Right cardiac atrium (tissue), 5 donors: ENCODE data around the gene FRS2. TPM values are rescaled to one million over a fixed set of nuclear protein-coding genes. Genes with fewer than 3 reads are reported as not detected.
A peak's percentile ranks its signal among the peaks of the same experiment; 100 is the strongest.

Experiments used
- ATAC-seq, 2 donors: fragments of 200-7000 bp; cut with Tn5 transposase; one replicate each; pipeline versions ENCODE4 v1.8.0 to v1.9.1; 2020; ENCODE audit warnings: moderate library complexity in 2 of 2, mild to moderate bottlenecking in 1 of 2
- DNase-seq, 3 donors: peaks; one replicate each; pipeline ENCODE4 v3.0.0-alpha.2; 2020
- H3K27ac ChIP-seq: one replicate; pipeline ENCODE4 v1.5.1; 2013; ENCODE audit warnings: mild to moderate bottlenecking, low read length, control low read depth, moderate library complexity
- H3K27me3 ChIP-seq: one replicate; pipeline ENCODE4 v1.6.1; 2013; ENCODE audit not compliant: control insufficient read depth, insufficient read depth
- H3K4me1 ChIP-seq: one replicate; pipeline ENCODE4 v1.6.1; 2013; ENCODE audit warnings: low read length; ENCODE audit not compliant: control insufficient read depth, insufficient read depth
- H3K4me3 ChIP-seq: one replicate; pipeline ENCODE4 v1.5.1; 2013; ENCODE audit warnings: low read length, control low read depth
- H3K9me3 ChIP-seq: one replicate; pipeline ENCODE4 v1.6.1; 2013; ENCODE audit warnings: low read length; ENCODE audit not compliant: control insufficient read depth
- WGBS: extraction: QIAGEN DNeasy Blood & Tissue Kit; methylation state at CpG from one replicate; pipeline ENCODE4 v1.1.7; 2013; 5-methylcytosine and 5-hydroxymethylcytosine counted together
- intact Hi-C, 4 donors: fragments of 100-400 bp; cut with DNase I; formaldehyde crosslinking; loops; one replicate each; pipeline versions ENCODE4 v1.11.0 to v1.14.0; 2022 to 2023
- long read RNA-seq, 4 donors: library from polyadenylated mRNA; unstranded; transcript quantifications; one replicate each; pipeline ENCODE4 v2.0.0, GENCODE V29; 2020 to 2021
- polyA plus RNA-seq: library from polyadenylated mRNA; stranded (reverse); fragments of 200-250 nt; gene quantifications from one replicate; pipeline ENCODE4 v1.2.3, GENCODE V29; 2013
- total RNA-seq, 4 donors: library from RNA; stranded (reverse); fragmentation: NEBNext Ultra II Directional; extraction: Animal tissue kit (Norgen Biotek cat#: 25700); gene quantifications; one replicate each; pipeline ENCODE4 v1.2.1, GENCODE V29; 2021
- donor health status: healthy with polysubstance abuse.
- donor health status: DM: no; HTN: yes; CAD: no.
- donor health status: DM: no; HTN: no; CAD: no.
- donor health status: DM: no; HTN: yes; CAD: no; lungs with severe emphysema.
- donor health status: DM: yes; HTN: yes; CAD: no.

Gene FRS2, protein sequence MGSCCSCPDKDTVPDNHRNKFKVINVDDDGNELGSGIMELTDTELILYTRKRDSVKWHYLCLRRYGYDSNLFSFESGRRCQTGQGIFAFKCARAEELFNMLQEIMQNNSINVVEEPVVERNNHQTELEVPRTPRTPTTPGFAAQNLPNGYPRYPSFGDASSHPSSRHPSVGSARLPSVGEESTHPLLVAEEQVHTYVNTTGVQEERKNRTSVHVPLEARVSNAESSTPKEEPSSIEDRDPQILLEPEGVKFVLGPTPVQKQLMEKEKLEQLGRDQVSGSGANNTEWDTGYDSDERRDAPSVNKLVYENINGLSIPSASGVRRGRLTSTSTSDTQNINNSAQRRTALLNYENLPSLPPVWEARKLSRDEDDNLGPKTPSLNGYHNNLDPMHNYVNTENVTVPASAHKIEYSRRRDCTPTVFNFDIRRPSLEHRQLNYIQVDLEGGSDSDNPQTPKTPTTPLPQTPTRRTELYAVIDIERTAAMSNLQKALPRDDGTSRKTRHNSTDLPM
- 10 to 100 TPM; 26.2 to 38.6 (median 29.7) TPM for total RNA-seq
- polyA plus RNA-seq, result 6.2 TPM
- long read RNA-seq, donor 1, partial matches to known transcripts, result 2 of 4 reads
- long read RNA-seq, donor 1, other reads (novel, unspliced or antisense), result 2 of 4 reads
- long read RNA-seq, donor 2, result 0 reads
- long read RNA-seq, donor 3, partial matches to known transcripts, result 9 of 13 reads
- long read RNA-seq, donor 3, other reads (novel, unspliced or antisense), result 4 of 13 reads
- long read RNA-seq, donor 4, partial matches to known transcripts, result 1 of 1 reads
- long read RNA-seq, donor 4, other reads (novel, unspliced or antisense), result 0 of 1 reads

GRCh38 chr12:69470189-69471075 is at the start of gene FRS2:
TSS of gene FRS2 (plus strand) at chr12:69470388. CDS start at chr12:69569031, 98,643 bp downstream.
- ATAC-seq, result peak; percentile 98 to 99
- under 1% methylated on average over 68 of the region's 68 CpGs for WGBS
- peak; percentile 92 to 97 (median 96) for DNase-seq
- Histone ChIP-seq H3K4me1 (peaks cover 6% of the 10 kb centered on the region), H3K27me3 (no peaks in the 10 kb centered on the region), H3K9me3 (no peaks in the 10 kb centered on the region), H3K4me3 (peak within 1 kb of the TSS; percentile 84), H3K27ac (peak within 1 kb of the TSS; percentile 56)
- intact Hi-C loops, result loop anchor here in 3 of 4 donors (5.0 to 10.0 kb wide), 3 partner anchors 54 to 102 kb away; no protein-coding TSS in a partner anchor

DNA sequence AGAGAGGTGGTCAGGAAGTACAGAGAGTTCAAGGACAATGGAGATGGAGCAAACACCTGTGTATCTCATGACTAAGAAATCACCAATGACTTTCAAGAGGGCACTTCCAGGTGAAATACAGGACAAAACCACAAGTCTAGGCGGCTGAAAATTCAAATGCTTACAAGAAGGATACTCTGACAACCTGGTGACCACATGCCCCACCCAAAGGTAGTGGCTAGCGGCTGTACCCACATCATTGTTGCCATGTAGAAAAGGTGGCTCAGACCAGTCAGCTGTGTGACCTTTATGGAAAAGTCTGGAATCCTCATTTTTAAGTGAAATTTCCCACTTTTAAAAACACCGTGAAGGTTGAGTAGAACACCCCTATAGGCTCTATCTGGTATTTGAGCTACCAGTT is 48.6 kb upstream of the FRS2 start:
- Histone ChIP-seq H3K4me1 (peaks cover under 1% of the 10 kb centered on the region), H3K27me3 (no peaks in the 10 kb centered on the region), H3K4me3 (no peak overlapping the region), H3K9me3 (no peaks in the 10 kb centered on the region), H3K27ac (no peak overlapping the region)
- ATAC-seq (no peak), DNase-seq (no peak)
- WGBS, result 99% methylated on average over 3 of the region's 3 CpGs
- intact Hi-C loops, result no loop called here

GRCh38 chr12:69423037-69423905 is 46.9 kb upstream of the FRS2 start:
- ATAC-seq, result no peak
- intact Hi-C loops, result no loop called here

DNA sequence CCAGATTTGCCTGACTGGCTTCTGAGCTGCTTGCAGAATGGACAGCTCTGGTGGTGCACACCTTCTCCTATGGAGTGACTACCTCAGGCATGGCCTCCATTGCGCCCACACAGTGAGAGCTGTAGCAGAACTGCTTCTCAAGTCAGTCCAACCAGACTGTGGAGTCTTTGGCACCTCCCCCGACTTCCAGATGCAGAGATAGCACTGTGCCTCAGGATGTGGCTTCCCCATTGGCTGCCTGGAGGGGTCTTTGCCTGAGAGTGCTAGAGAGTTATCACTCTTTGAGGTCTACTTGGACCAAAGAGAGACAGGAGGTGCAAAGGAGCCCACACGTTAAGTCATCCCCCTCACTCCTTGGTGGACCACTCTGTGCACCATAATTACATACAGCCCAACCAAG is 44.8 kb upstream of the FRS2 start:
- Histone ChIP-seq H3K4me1 (peaks cover 1% of the 10 kb centered on the region), H3K9me3 (no peaks in the 10 kb centered on the region), H3K4me3 (no peak overlapping the region), H3K27me3 (no peaks in the 10 kb centered on the region), H3K27ac (no peak overlapping the region)
- 94% methylated on average over 3 of the region's 3 CpGs for WGBS
- intact Hi-C loops, result no loop called here
- DNase-seq (no peak), ATAC-seq (no peak)

More at GRCh38 chr12:69423037-69423905, 46.9 kb upstream of the FRS2 start:
- H3K9me3 ChIP-seq, result no peaks in the 10 kb centered on the region
- H3K27ac ChIP-seq, result no peak overlapping the region
- no peaks in the 10 kb centered on the region for H3K4me1 ChIP-seq
- H3K4me3 ChIP-seq, result no peak overlapping the region
- DNase-seq, result no peak
- no peaks in the 10 kb centered on the region for H3K27me3 ChIP-seq
- WGBS, result 74% methylated on average over 5 of the region's 5 CpGs

DNA sequence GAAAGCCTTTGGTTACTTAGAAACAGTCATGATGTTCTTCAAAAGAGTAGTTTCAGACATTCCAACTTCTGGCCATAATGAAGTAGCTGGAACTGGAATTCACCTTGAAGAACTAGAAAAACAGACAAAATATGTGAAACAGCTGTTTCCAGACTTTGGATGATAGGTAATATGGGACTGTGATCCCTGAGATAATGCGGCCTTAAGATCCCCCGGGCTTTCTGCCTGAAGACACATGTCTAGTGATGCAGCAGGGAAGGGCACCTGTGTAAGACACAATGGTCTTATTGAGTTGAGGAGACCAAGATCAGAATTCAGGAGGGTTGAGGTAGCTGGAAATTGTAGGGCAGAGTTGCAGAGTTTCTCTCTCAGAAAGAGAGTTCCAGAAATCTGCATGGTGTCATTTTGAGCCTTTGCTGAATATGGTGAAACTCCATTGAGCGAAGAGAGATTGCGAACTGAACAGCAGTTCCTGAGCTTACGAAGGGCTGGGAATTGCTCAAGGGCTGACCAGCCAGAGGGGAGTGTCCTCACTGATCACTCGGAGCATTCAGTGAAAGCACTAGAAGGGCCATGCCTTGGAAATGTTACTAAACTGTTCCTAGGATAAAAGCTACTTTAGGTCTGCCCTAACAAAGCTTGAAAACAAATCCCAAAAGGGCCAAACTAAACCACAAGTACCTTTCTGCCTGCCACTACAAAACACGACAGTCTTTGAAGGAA is 41.7 kb upstream of the FRS2 start:
- Histone ChIP-seq H3K4me3 (no peak overlapping the region), H3K4me1 (peaks cover 1% of the 10 kb centered on the region), H3K27ac (no peak overlapping the region), H3K27me3 (no peaks in the 10 kb centered on the region), H3K9me3 (no peaks in the 10 kb centered on the region)
- 71% methylated on average over 7 of the region's 7 CpGs for WGBS
- intact Hi-C loops, result no loop called here
- no peak for DNase-seq
- ATAC-seq, result no peak

- WGBS, result 47% methylated on average over 8 of the region's 8 CpGs
- Histone ChIP-seq H3K9me3 (no peaks in the 10 kb centered on the region), H3K27ac (peak overlapping the region; percentile 87), H3K27me3 (no peaks in the 10 kb centered on the region), H3K4me1 (peaks cover 1% of the 10 kb centered on the region), H3K4me3 (no peak overlapping the region)
- ATAC-seq (peak; percentile 84 to 89), DNase-seq (peak; percentile 35 to 70 (median 67))
- intact Hi-C loops, result no loop called here
These were observed 39.1 kb upstream of the FRS2 start for GRCh38 chr12:69430942-69431590.

DNA sequence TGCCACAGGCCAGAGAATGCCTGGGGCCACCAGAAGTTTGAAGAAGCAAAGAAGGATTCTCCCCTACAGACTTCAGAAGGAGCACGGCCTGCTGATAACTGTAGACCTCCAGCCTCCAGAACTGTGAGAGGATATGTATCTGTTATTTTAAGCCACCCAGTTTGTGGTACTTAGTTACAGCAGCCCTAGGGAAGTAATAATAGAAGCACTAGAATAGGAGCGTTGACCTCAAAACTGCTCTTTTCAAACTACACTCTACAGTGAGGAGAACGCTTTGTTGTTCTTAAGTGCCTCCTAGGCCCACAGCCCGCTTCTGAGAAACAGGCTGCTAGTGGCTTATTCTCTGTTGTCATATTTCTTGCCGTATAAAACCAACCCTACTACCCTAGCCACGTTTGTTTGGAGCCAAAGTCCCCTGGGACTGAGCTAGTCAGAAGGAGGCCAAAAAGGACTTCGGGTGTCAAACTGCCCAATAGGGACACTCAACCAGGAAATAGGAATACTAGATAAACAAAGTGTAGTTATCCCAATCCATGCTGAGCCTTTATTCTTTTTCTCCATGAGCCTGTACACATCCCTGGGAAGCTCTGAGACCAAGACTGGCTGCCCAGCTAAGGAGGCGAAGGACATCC is 38.5 kb upstream of the FRS2 start:
- no peaks in the 10 kb centered on the region for H3K27me3 ChIP-seq
- H3K27ac ChIP-seq, result peak overlapping the region; percentile 87
- DNase-seq, result no peak
- peak; percentile 73 to 83 for ATAC-seq
- no peaks in the 10 kb centered on the region for H3K9me3 ChIP-seq
- intact Hi-C loops, result no loop called here
- H3K4me3 ChIP-seq, result no peak overlapping the region
- peaks cover 1% of the 10 kb centered on the region for H3K4me1 ChIP-seq
- 52% methylated on average over 8 of the region's 8 CpGs for WGBS

- Histone ChIP-seq H3K27me3 (no peaks in the 10 kb centered on the region), H3K4me3 (no peak overlapping the region), H3K9me3 (no peaks in the 10 kb centered on the region), H3K27ac (no peak overlapping the region), H3K4me1 (no peaks in the 10 kb centered on the region)
- ATAC-seq, result no peak
- DNase-seq, result no peak
- 85% methylated on average over 3 of the region's 3 CpGs for WGBS
- intact Hi-C loops, result no loop called here
These were observed 36.5 kb upstream of the FRS2 start for GRCh38 chr12:69433653-69434052.

DNA sequence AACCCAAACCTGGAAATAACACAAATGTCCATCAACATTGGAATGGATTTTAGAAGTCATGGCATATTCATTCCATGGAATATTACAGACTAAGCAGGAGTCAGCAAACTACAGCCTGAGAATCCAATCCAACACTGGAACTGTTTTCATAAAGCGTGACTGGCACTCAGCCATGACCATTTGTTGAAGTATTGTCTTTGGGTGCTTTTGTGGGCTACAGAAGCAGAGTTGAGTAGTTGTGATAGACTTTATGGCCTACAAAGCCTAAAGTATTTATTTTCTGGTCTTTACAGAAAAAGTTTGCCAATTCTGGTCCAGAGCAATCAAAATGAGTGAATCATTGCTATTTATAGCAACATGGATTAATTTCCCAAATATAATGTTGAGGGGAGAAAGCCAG is 34.5 kb upstream of the FRS2 start:
- Histone ChIP-seq H3K4me3 (no peak overlapping the region), H3K27me3 (no peaks in the 10 kb centered on the region), H3K4me1 (no peaks in the 10 kb centered on the region), H3K27ac (no peak overlapping the region), H3K9me3 (no peaks in the 10 kb centered on the region)
- 49% methylated on average over 1 of the region's 1 CpG for WGBS
- no peak for DNase-seq
- ATAC-seq, result no peak
- intact Hi-C loops, result no loop called here
